Muscle layer of colon (tissue), 2 donors: ENCODE results near the gene PRR33.
A peak's percentile ranks its signal among the peaks of the same experiment; 100 is the strongest.

Experiments
- H3K27ac ChIP-seq: one replicate; pipeline ENCODE4 v1.7.0; 2013; ENCODE audit warnings: low read depth, mild to moderate bottlenecking, low read length, moderate library complexity
- H3K27me3 ChIP-seq, 2 donors: one replicate each; pipeline ENCODE4 v1.7.0; 2013; ENCODE audit warnings: low read length in 2 of 2, mild to moderate bottlenecking in 2 of 2; ENCODE audit not compliant: insufficient read depth in 2 of 2, control insufficient read depth in 1 of 2
- H3K36me3 ChIP-seq: one replicate; pipeline ENCODE4 v1.7.0; 2013; ENCODE audit warnings: mild to moderate bottlenecking, low read length; ENCODE audit not compliant: insufficient read depth
- H3K4me1 ChIP-seq: one replicate; pipeline ENCODE4 v1.7.0; 2013; ENCODE audit warnings: mild to moderate bottlenecking, low read length; ENCODE audit not compliant: insufficient read depth
- H3K4me3 ChIP-seq, 2 donors: one replicate each; pipeline ENCODE4 v1.7.0; 2013; ENCODE audit warnings: low read length in 2 of 2, low read depth in 1 of 2, mild to moderate bottlenecking in 1 of 2, moderate library complexity in 1 of 2
- H3K9ac ChIP-seq: one replicate; pipeline ENCODE4 v1.7.0; 2013; ENCODE audit warnings: low read length
- H3K9me3 ChIP-seq: one replicate; pipeline ENCODE4 v1.7.0; 2013; ENCODE audit warnings: mild to moderate bottlenecking, low read length
- donor health status: abdominal sarcoma.
- donor health status: Adenocarcinoma of cecum.

The PRR33 gene

DNA sequence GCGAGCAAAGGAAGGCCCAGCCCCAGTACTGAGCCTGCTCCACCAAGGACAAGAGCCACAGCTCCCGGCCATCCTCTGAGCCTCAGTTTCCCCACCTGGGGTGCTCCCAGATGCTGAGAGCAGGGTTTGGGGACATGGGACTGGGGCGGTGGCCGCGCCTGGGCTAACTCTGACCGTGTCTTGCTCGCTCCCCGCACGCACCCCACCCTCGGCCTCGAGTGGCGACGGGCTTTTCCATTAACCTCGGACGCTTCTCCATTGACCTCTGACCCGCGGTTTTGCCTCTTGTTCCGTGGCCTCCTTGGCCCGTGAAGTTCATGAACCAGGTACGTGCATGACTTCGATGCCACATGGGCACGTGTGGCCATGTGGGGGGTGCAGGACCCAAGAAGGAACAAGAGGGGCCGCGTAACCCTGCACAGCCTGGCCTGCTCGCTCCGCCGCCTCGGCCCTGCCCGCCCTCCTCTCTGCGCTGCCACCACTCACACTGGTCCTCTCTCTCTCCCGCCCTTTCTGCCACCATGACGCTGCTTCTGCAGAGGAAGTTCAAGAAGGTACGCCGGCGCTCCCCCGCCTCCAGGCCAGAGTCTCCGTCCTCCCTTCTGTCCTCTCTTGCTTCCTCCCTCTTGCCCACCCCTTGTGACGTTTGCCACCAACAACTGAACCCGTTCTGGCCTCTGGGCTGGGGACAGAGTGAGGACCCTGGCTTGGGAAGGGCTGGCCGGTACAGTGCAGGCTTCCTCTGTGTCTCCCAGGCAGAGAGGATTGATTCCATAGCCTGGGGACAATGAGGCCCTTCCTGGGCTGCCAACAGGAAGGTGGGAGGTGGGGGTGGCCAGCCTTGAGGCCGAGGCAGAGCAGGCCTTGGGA is 34.7 kb upstream of the PRR33 start:
- H3K27ac ChIP-seq, result peak overlapping the region; percentile 32
- H3K36me3 ChIP-seq, result no peaks in the 10 kb centered on the region
- no peak overlapping the region for H3K4me3 ChIP-seq
- H3K9me3 ChIP-seq, result no peaks in the 10 kb centered on the region
- no peaks in the 10 kb centered on the region for H3K4me1 ChIP-seq
- H3K27me3 ChIP-seq, result no peaks in the 10 kb centered on the region
- H3K9ac ChIP-seq, result no peak overlapping the region

- Histone ChIP-seq H3K4me1 (no peaks in the 10 kb centered on the region), H3K27me3 (no peaks in the 10 kb centered on the region), H3K4me3 (no peak overlapping the region), H3K27ac (no peak overlapping the region), H3K36me3 (no peaks in the 10 kb centered on the region), H3K9ac (no peak overlapping the region), H3K9me3 (no peaks in the 10 kb centered on the region)
Observed at GRCh38 chr11:1925373-1926155, 33.9 kb upstream of the PRR33 start.

DNA sequence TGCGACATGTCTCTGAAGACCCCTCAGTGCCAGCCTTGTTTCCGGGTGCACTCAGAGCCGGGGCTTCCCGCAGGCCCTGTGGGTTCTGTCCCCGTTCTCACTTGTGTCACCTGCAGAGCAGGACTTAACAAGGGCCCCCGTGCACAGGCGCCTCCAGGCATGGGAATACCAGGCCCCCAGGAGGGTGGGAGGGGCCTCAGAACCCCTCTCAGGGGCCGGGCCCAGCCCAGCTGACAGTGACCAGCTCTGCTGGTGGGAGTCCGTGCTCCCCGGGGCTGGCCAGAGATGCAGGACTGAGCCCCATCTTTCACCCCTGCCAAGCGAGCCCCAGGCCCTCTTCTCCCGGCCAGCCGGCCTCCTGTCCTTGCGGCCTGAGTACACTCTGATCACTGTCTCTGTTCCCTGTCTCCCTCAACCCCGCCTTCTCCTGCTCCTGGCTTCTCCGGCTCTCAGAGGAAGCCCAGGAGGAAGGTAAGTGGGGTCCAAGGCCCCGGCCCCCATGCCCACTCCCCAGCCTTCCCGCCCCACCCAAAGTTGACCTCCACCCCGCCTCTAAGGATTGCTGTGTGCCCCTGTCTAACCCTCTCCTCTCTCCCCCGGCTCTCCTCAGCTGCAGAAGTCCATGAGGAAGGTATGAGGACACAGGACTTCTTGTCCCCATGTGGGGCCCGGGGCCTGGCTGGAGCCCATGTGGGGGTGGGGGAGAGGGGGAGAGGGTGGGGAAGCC is 33.1 kb upstream of the PRR33 start:
- H3K36me3 ChIP-seq, result no peaks in the 10 kb centered on the region
- H3K4me3 ChIP-seq, result no peak overlapping the region
- H3K9ac ChIP-seq, result no peak overlapping the region
- H3K9me3 ChIP-seq, result no peaks in the 10 kb centered on the region
- no peaks in the 10 kb centered on the region for H3K27me3 ChIP-seq
- H3K27ac ChIP-seq, result no peak overlapping the region
- H3K4me1 ChIP-seq, result no peaks in the 10 kb centered on the region

DNA sequence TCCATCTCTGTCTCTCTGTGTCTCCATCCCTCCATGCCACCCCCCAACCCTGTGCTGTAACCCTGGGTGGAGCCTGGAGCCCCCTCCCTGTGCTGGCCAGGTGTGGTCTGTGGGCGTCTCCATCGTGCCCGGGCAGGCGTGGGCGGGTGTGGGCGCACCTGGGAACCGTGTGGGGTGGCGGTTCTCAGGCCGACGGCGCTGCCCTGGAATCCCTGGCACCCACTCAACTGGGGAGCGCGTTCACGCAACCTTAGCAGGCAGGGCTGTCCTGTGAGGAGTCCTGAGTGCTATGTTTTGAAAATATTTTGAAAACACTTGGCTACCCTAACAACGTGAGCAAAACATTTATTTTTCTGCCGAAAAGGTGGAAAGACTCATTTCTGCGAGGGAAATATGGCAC is 32.5 kb upstream of the PRR33 start:
- Histone ChIP-seq H3K4me3 (no peak overlapping the region), H3K27ac (no peak overlapping the region), H3K9me3 (no peaks in the 10 kb centered on the region)

DNA sequence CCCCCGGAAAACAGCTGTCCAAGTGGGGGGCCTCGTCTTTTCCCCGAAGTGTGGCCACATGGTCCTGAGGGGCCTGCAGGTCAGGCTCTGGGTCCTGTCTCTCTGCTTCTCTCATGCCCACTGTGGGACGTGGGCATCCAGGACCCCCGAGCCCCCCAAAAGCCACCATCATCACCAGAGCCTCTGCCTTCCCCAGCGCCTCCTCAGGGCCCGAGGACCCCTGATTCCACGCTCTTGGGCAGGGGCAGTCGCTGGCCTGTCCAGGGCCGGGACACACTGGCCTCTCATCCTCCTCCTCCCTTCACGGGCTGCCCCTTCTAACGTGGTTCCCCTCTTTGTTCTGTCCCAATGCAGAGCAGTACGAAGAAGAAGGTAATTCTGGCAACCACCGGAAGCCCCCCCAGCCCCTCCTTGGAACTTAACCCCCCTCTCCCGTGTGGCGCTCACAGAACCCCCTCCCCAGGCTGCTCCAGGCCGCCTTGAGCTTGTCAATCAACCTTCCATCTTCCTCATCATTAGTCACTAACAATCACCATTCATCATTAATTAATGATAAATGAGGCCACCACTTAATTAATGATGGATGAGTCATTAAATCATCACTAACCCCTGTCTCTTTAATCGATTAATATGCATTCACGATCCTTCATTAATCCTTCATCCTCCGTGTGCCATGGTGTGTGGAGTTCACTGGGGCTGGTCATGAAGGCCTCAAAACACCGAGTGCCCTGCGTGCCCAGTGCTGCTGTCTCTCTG is 31.7 kb upstream of the PRR33 start:
- Histone ChIP-seq H3K9me3 (no peaks in the 10 kb centered on the region), H3K27me3 (no peaks in the 10 kb centered on the region), H3K4me1 (no peaks in the 10 kb centered on the region), H3K36me3 (no peaks in the 10 kb centered on the region), H3K4me3 (no peak overlapping the region), H3K9ac (no peak overlapping the region), H3K27ac (no peak overlapping the region)

More for the DNA sequence above, 32.5 kb upstream of the PRR33 start:
- Histone ChIP-seq H3K9ac (no peak overlapping the region), H3K4me1 (no peaks in the 10 kb centered on the region), H3K36me3 (no peaks in the 10 kb centered on the region), H3K27me3 (no peaks in the 10 kb centered on the region)

DNA sequence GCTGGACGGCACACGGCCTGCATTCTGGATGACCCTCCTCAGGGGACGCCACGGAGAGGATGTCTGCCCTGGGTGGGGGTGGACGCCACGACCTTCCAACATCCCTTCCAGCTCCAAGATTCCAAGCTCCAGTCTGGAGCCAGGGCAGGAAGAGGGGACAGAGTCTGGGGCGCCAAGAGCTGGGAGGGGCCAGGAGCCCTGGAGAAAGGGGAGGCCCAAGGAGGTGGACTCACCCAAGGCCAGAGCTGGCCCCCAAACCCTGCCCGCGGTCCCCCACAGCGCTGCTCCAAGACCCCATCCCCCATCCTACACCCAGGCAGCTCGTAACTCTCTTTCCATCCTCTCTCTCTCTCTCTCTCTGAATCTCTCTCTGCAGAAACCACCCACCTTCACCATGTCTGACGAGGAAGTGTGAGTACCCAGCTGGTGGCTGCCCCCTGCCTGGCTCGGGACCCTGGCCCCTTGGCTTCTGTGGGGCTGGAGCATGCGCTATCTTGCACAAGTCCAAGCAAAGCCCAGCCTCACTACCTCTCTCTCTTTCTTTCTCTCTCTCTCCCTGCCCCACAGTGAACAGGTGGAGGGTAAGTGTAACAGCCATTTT is 30.9 kb upstream of the PRR33 start:
- H3K27ac ChIP-seq, result no peak overlapping the region
- no peaks in the 10 kb centered on the region for H3K36me3 ChIP-seq
- H3K4me3 ChIP-seq, result no peak overlapping the region
- H3K27me3 ChIP-seq, result no peaks in the 10 kb centered on the region
- H3K9me3 ChIP-seq, result no peaks in the 10 kb centered on the region
- no peak overlapping the region for H3K9ac ChIP-seq
- no peaks in the 10 kb centered on the region for H3K4me1 ChIP-seq

- Histone ChIP-seq H3K9ac (no peak overlapping the region), H3K4me3 (no peak overlapping the region), H3K36me3 (no peaks in the 10 kb centered on the region), H3K27me3 (no peaks in the 10 kb centered on the region), H3K9me3 (no peaks in the 10 kb centered on the region), H3K4me1 (no peaks in the 10 kb centered on the region), H3K27ac (no peak overlapping the region)
Observed at GRCh38 chr11:1921574-1922141, 30.0 kb upstream of the PRR33 start.

- H3K4me3 ChIP-seq, result no peak overlapping the region
- no peak overlapping the region for H3K9ac ChIP-seq
- no peaks in the 10 kb centered on the region for H3K27me3 ChIP-seq
- H3K36me3 ChIP-seq, result no peaks in the 10 kb centered on the region
- H3K9me3 ChIP-seq, result no peaks in the 10 kb centered on the region
- H3K27ac ChIP-seq, result no peak overlapping the region
- H3K4me1 ChIP-seq, result no peaks in the 10 kb centered on the region
Observed at GRCh38 chr11:1920909-1921573, 29.3 kb upstream of the PRR33 start.

DNA sequence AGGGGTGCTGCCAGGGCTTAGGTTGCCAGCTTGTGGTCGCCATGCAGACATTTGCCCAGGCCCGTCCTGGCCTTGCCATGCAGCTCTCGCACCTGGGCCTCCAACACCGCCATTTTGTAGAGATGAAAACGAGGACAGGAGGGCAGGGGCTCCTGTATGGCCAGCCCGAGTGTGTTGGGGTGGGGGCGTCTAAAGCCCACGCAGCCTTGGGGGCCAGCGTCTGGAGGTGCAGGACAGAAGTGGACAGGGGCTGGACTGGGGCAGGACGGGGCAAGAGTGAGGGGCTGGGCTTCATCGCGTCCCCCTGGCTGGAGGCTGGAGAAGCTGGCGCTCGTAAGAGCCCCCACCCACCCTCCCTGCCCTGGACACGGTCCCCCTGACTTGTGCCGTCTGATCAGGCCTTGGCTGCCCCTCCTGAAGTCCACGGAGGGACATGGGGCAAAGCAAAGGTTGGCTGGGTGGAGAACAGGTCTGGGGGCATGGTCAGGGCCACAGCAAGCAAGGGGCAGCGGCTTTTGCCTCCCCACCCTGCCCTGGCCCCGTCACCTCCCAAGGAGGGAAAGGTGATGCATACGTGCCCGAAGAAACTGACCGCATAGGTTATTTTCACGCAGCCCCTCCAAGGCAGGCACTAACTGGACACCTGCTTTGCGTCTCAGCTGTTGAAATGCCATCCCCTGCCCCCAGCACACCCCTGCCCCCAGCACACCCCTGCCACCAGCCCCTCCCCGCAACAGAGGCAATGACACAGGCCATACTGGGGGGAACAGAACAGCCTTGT is 28.6 kb upstream of the PRR33 start:
- Histone ChIP-seq H3K9ac (no peak overlapping the region), H3K9me3 (no peaks in the 10 kb centered on the region), H3K27me3 (no peaks in the 10 kb centered on the region), H3K36me3 (no peaks in the 10 kb centered on the region), H3K27ac (no peak overlapping the region), H3K4me1 (no peaks in the 10 kb centered on the region), H3K4me3 (no peak overlapping the region)
